Measurements from ENCODE around the gene NCKAP5.

The NCKAP5 gene

GRCh38 chr2:133531382-133531781 lies 36.9 kb downstream of the NCKAP5 start:
- no peaks in the 10 kb centered on the region for H3K79me2 ChIP-seq (ENCODE audit: insufficient read depth, low read length)
- no peak overlapping the region for H3K9ac ChIP-seq (ENCODE audit: low read depth, low read length)
- no peaks in the 10 kb centered on the region for H3K4me1 ChIP-seq (ENCODE audit: insufficient read depth, low read length)
- no peak overlapping the region for H3K4me2 ChIP-seq (ENCODE audit: insufficient read depth, low read length)
- no peaks in the 10 kb centered on the region for H3K9me3 ChIP-seq (ENCODE audit: insufficient read depth, low read length, severe bottlenecking)
- H2AFZ ChIP-seq (ENCODE audit: low read depth, low read length) = no peak overlapping the region
- no peak overlapping the region for H3K27ac ChIP-seq (ENCODE audit: low read length)
- peaks cover 8% of the 10 kb centered on the region for H3K27me3 ChIP-seq (ENCODE audit: insufficient read depth, low read length, poor library complexity)
- DNase-seq (no peak), ATAC-seq (ENCODE audit: insufficient read depth, low read depth) (no peak)
- no peaks in the 10 kb centered on the region for H3K36me3 ChIP-seq (ENCODE audit: insufficient read depth, low read length)
- H3K4me3 ChIP-seq (ENCODE audit: low read depth in 1 of 2, low read length in 2 of 2) = no peak overlapping the region
- TF ChIP-seq CTCF (IDR thresholded peaks at IDR 0.05; ENCODE audit: borderline replicate concordance, extremely low read depth, low read length, poor library complexity, severe bottlenecking) (no peak), EZH2 (IDR thresholded peaks at IDR 0.05; ENCODE audit: borderline replicate concordance, low read depth, low read length, severe bottlenecking) (no peak)
- H4K20me1 ChIP-seq (ENCODE audit: insufficient read depth, low read length) = no peaks in the 10 kb centered on the region

GRCh38 chr2:133530645-133531044 lies 37.6 kb downstream of the NCKAP5 start:
- Histone ChIP-seq H3K4me1 (ENCODE audit: insufficient read depth, low read length) (no peaks in the 10 kb centered on the region), H3K36me3 (ENCODE audit: insufficient read depth, low read length) (no peaks in the 10 kb centered on the region), H3K27ac (ENCODE audit: low read length) (no peak overlapping the region), H3K9ac (ENCODE audit: low read depth, low read length) (no peak overlapping the region), H2AFZ (ENCODE audit: low read depth, low read length) (no peak overlapping the region), H4K20me1 (ENCODE audit: insufficient read depth, low read length) (no peaks in the 10 kb centered on the region), H3K4me2 (ENCODE audit: insufficient read depth, low read length) (no peak overlapping the region), H3K79me2 (ENCODE audit: insufficient read depth, low read length) (no peaks in the 10 kb centered on the region), H3K4me3 (ENCODE audit: low read depth in 1 of 2, low read length in 2 of 2) (no peak overlapping the region), H3K27me3 (ENCODE audit: insufficient read depth, low read length, poor library complexity) (peaks cover 8% of the 10 kb centered on the region), H3K9me3 (ENCODE audit: insufficient read depth, low read length, severe bottlenecking) (no peaks in the 10 kb centered on the region)
- ATAC-seq (ENCODE audit: insufficient read depth, low read depth) = no peak
- DNase-seq = no peak
- TF ChIP-seq CTCF (IDR thresholded peaks at IDR 0.05; ENCODE audit: borderline replicate concordance, extremely low read depth, low read length, poor library complexity, severe bottlenecking) (no peak), EZH2 (IDR thresholded peaks at IDR 0.05; ENCODE audit: borderline replicate concordance, low read depth, low read length, severe bottlenecking) (no peak)

GRCh38 chr2:133526530-133527300 lies 41.5 kb downstream of the NCKAP5 start:
- H3K79me2 ChIP-seq (ENCODE audit: insufficient read depth, low read length) = no peaks in the 10 kb centered on the region
- no peak overlapping the region for H3K27ac ChIP-seq (ENCODE audit: low read length)
- H3K4me1 ChIP-seq (ENCODE audit: insufficient read depth, low read length) = no peaks in the 10 kb centered on the region
- no peak overlapping the region for H3K4me2 ChIP-seq (ENCODE audit: insufficient read depth, low read length)
- H3K4me3 ChIP-seq (ENCODE audit: low read depth in 1 of 2, low read length in 2 of 2) = no peak overlapping the region
- H3K36me3 ChIP-seq (ENCODE audit: insufficient read depth, low read length) = no peaks in the 10 kb centered on the region
- H3K9me3 ChIP-seq (ENCODE audit: insufficient read depth, low read length, severe bottlenecking) = no peaks in the 10 kb centered on the region
- H3K27me3 ChIP-seq (ENCODE audit: insufficient read depth, low read length, poor library complexity) = peaks cover 8% of the 10 kb centered on the region
- ATAC-seq (ENCODE audit: insufficient read depth, low read depth) (no peak), DNase-seq (no peak)
- H2AFZ ChIP-seq (ENCODE audit: low read depth, low read length) = no peak overlapping the region
- H3K9ac ChIP-seq (ENCODE audit: low read depth, low read length) = no peak overlapping the region
- TF ChIP-seq EZH2 (IDR thresholded peaks at IDR 0.05; ENCODE audit: borderline replicate concordance, low read depth, low read length, severe bottlenecking) (no peak), CTCF (IDR thresholded peaks at IDR 0.05; ENCODE audit: borderline replicate concordance, extremely low read depth, low read length, poor library complexity, severe bottlenecking) (no peak)
- H4K20me1 ChIP-seq (ENCODE audit: insufficient read depth, low read length) = no peaks in the 10 kb centered on the region

Data from DND-41 (cell line).